ENCODE measurements around the gene RHBG. TPM values are rescaled to one million over a fixed set of nuclear protein-coding genes. Genes with fewer than 3 reads are reported as not detected.

RHBG gene
- total RNA-seq, 2 experiments from 2014 or later, result not detected

DNA sequence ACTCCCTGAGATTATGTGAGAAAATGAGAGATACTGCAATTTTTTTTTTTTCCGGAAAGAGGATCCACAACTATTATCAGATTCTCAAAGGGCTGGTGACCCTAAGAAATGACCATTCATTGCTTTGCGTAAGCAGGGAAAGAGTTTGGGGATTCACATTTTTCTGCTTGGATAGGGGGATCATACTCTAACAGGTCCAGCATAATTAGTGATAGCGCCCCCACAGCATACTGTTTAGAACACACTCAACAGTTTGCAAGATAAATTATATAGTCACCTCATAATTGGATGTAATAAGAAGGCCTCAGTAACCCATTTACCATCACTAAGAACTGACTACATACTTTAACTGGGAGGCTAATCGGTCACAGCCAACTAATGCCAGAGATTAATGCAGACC lies 32.8 kb upstream of the RHBG start:
- Mint-ChIP-seq H3K27me3 (no peaks in the 10 kb centered on the region), H3K27ac (peak overlapping the region; percentile 31), H3K4me3 (peak overlapping the region; percentile 87), H3K9me3 (no peaks in the 10 kb centered on the region), H3K36me3 (ENCODE audit: low read depth) (peaks cover 59% of the 10 kb centered on the region), H3K4me1 (ENCODE audit: low read depth) (peaks cover 41% of the 10 kb centered on the region)
- no peak overlapping the region for H3K27ac ChIP-seq (ENCODE audit: low read depth in 1 of 2, low read length in 2 of 2)
- no peaks in the 10 kb centered on the region for H3K9me3 ChIP-seq (ENCODE audit: control insufficient read depth in 1 of 2, insufficient read depth in 1 of 2, low read length in 2 of 2)
- DNase-seq (peak in 2 of 14 experiments; percentile 14 to 21), ATAC-seq (ENCODE audit: poor library complexity) (no peak)
- H3K27me3 ChIP-seq (ENCODE audit: control insufficient read depth in 1 of 2, insufficient read depth in 2 of 2, low read length in 2 of 2), result no peaks in the 10 kb centered on the region
- intact Hi-C loops (cut with DNase I, micrococcal nuclease), result loop anchor here in 1 of 2 experiments (5.0 kb wide), 2 partner anchors 124 to 144 kb away; partner anchors contain the start of genes PMF1 and SLC25A44
- H3K4me3 ChIP-seq (ENCODE audit: low read length), result no peak overlapping the region
- POLR2A ChIA-PET, result no interaction called here
- H3K36me3 ChIP-seq (ENCODE audit: insufficient read depth, low read length), result peaks cover 43% of the 10 kb centered on the region
- CTCF ChIA-PET, result no interaction called here
- TF ChIP-seq, protein P1, sequence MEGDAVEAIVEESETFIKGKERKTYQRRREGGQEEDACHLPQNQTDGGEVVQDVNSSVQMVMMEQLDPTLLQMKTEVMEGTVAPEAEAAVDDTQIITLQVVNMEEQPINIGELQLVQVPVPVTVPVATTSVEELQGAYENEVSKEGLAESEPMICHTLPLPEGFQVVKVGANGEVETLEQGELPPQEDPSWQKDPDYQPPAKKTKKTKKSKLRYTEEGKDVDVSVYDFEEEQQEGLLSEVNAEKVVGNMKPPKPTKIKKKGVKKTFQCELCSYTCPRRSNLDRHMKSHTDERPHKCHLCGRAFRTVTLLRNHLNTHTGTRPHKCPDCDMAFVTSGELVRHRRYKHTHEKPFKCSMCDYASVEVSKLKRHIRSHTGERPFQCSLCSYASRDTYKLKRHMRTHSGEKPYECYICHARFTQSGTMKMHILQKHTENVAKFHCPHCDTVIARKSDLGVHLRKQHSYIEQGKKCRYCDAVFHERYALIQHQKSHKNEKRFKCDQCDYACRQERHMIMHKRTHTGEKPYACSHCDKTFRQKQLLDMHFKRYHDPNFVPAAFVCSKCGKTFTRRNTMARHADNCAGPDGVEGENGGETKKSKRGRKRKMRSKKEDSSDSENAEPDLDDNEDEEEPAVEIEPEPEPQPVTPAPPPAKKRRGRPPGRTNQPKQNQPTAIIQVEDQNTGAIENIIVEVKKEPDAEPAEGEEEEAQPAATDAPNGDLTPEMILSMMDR (IDR thresholded peaks at IDR 0.05), result no peak
- peaks cover 23% of the 10 kb centered on the region for H3K4me1 ChIP-seq (ENCODE audit: insufficient read depth, low read length)

DNA sequence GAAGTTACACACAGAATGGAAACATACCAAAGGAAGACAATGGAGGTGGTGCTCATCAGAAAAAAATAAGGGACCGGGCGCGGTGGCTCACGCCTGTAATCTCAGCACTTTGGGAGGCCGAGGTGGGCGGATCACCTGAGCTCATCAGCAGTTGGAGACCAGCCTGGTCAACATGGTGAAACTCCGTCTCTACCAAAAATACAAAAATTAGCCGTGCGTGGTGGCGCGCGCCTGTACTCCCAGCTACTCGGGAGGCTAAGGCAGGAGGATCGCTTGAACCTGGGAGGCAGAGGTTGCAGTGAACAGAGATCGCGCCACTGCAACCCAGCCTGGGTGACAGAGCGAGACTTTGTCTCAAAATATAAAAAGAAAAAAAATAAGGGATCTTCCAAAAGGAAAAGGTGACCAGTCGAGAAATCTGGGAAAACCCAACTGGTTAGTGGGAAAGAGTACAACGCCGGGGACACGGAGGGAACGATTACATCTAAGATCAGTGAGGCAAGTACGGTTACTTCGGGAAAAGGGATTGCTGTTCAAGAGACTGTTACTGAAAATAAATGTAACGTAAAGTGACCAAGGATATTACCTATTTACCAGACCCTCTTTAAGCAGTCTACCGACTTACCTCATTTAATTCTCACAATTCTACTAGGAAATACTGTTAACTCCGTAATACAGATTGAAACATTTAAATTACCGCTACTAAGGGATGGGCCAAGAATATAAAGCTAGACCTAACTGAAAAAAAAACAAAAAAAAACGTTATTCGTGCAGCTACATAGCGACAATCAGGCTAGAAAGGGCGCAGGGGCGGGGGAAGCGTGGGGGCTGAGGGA lies 31.7 kb upstream of the RHBG start:
- intact Hi-C loops (cut with DNase I, micrococcal nuclease), result loop anchor here in 1 of 2 experiments (5.0 kb wide), 2 partner anchors 125 to 145 kb away; partner anchors contain the start of genes PMF1 and SLC25A44
- Mint-ChIP-seq H3K4me3 (peak overlapping the region; percentile 87), H3K9me3 (no peaks in the 10 kb centered on the region)

DNA sequence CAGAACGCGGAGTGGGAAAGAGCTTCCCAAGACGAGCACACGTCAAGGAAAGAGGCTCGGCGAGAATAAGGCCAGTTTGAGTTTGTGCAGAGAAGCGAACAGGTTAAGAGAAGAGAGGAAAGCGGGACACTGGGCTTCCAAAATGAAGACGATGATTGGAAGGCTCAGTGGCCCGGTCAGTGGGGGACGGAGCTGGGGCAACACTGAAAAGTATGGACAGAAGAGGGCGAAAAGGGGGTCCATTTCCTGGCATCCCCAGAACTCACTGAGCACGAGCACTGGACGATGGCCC lies 31.2 kb upstream of the RHBG start:
- peaks cover 41% of the 10 kb centered on the region for H3K4me1 Mint-ChIP-seq (ENCODE audit: low read depth)
- ATAC-seq (ENCODE audit: poor library complexity) (no peak), DNase-seq (peak in 2 of 14 experiments; percentile 3 to 5)
- intact Hi-C loops (cut with DNase I, micrococcal nuclease), result loop anchor here in 1 of 2 experiments (1.0 to 5.0 kb wide), 3 partner anchors 56 to 146 kb away; partner anchors contain the start of genes PMF1, SLC25A44 and SMG5
- TF ChIP-seq, protein P1 (IDR thresholded peaks at IDR 0.05), result no peak
- peak overlapping the region; percentile 60 to 75 for H3K27ac ChIP-seq (ENCODE audit: low read depth in 1 of 2, low read length in 2 of 2)
- H3K27ac Mint-ChIP-seq, result peak overlapping the region; percentile 88
- H3K27me3 ChIP-seq (ENCODE audit: control insufficient read depth in 1 of 2, insufficient read depth in 2 of 2, low read length in 2 of 2), result no peaks in the 10 kb centered on the region
- H3K9me3 Mint-ChIP-seq, result no peaks in the 10 kb centered on the region
- ChIA-PET POLR2A (interaction anchor here (1.0 to 2.0 kb wide), 4 partner anchors 55 to 163 kb away, joined by 3 to 17 read pairs (median 4); partner anchors contain the start of genes MEF2D, PMF1, SMG5 and TMEM79), CTCF (interaction anchor here (1.6 kb wide), 1 partner anchor 368 kb away, joined by 3 read pairs; the partner anchor contains the start of gene CRABP2)
- H3K4me3 Mint-ChIP-seq, result peak overlapping the region; percentile 87
- no peaks in the 10 kb centered on the region for H3K9me3 ChIP-seq (ENCODE audit: control insufficient read depth in 1 of 2, insufficient read depth in 1 of 2, low read length in 2 of 2)
- H3K4me1 ChIP-seq (ENCODE audit: insufficient read depth, low read length), result peaks cover 23% of the 10 kb centered on the region
- peaks cover 30% of the 10 kb centered on the region for H3K36me3 ChIP-seq (ENCODE audit: insufficient read depth, low read length)
- peaks cover 48% of the 10 kb centered on the region for H3K36me3 Mint-ChIP-seq (ENCODE audit: low read depth)
- no peaks in the 10 kb centered on the region for H3K27me3 Mint-ChIP-seq
- H3K4me3 ChIP-seq (ENCODE audit: low read length), result peak overlapping the region; percentile 84

More for the DNA sequence above, 31.7 kb upstream of the RHBG start:
- H3K9me3 ChIP-seq (ENCODE audit: control insufficient read depth in 1 of 2, insufficient read depth in 1 of 2, low read length in 2 of 2), result no peaks in the 10 kb centered on the region
- TF ChIP-seq, protein P1 (IDR thresholded peaks at IDR 0.05), result no peak
- no peak for ATAC-seq (ENCODE audit: poor library complexity)
- ChIA-PET CTCF (interaction anchor here (1.6 kb wide), 1 partner anchor 368 kb away, joined by 3 read pairs; the partner anchor contains the start of gene CRABP2), POLR2A (interaction anchor here (1.0 to 2.0 kb wide), 4 partner anchors 54 to 163 kb away, joined by 3 to 17 read pairs (median 4); partner anchors contain the start of genes MEF2D, PMF1, SMG5 and TMEM79)
- H3K27ac ChIP-seq (ENCODE audit: low read depth in 1 of 2, low read length in 2 of 2), result peak overlapping the region; percentile 60 to 75
- peak overlapping the region; percentile 84 for H3K4me3 ChIP-seq (ENCODE audit: low read length)
- Mint-ChIP-seq H3K36me3 (ENCODE audit: low read depth) (peaks cover 54% of the 10 kb centered on the region), H3K27ac (peak overlapping the region; percentile 88), H3K4me1 (ENCODE audit: low read depth) (peaks cover 41% of the 10 kb centered on the region), H3K27me3 (no peaks in the 10 kb centered on the region)
- peaks cover 23% of the 10 kb centered on the region for H3K4me1 ChIP-seq (ENCODE audit: insufficient read depth, low read length)
- peak in 2 of 14 experiments; percentile 9 to 13 for DNase-seq
- no peaks in the 10 kb centered on the region for H3K27me3 ChIP-seq (ENCODE audit: control insufficient read depth in 1 of 2, insufficient read depth in 2 of 2, low read length in 2 of 2)
- peaks cover 35% of the 10 kb centered on the region for H3K36me3 ChIP-seq (ENCODE audit: insufficient read depth, low read length)

Measured in CD4-positive, alpha-beta T cell (primary cell).